Stimulated activated CD4-positive, alpha-beta T cell treated with anti-CD3 and anti-CD28 coated beads, Interleukin-1b, Interleukin-23, amount 100 ng/mL, for 4 hours (primary cell): Measurements from ENCODE around the gene CEP192.
"Not testable (repeated sequence)": the region's sequence is repeated elsewhere in the genome, so short reads cannot be mapped to it uniquely, and the experiment has no call there.

Experiments used
- DNase-seq, 2 donors: peaks; one replicate each; pipeline ENCODE4 v3.0.0-alpha.2; 2020; ENCODE audit warnings: low read depth in 2 of 2

CEP192 gene

DNA sequence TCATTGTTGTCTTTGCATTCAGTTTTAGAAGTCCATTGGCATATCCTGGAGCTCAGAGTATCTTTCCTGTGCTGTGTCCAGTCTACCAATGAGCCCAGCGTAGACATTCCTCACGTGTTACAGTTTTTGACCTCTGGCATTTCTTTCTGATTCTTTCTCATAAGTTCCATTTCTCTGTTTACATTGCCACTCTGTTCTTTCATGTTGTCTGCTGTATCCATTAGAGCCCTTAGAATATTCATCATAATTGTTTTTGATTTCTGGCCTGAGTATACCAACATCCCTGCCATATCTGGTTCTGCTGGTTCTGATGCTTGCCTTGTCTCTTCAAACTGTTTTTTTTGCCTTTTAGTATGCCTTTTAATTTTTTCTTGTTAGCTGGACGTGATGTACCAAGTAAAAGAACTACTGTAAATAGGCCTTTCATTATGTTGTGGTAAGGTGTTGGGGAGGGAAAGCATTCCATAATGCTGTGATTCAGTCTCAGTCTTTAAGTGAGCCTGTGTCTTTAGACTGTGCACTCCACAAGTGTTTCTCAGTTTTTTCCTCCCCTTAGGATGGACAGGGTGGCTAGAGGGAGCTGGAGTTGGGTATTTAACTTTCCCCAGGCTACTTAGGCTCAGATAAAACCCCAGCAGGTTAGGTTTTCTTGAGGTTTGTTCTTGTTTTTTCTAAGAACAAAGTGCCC, 35.6 kb downstream of the CEP192 start:
- no peak for DNase-seq

- no peak for DNase-seq
These were observed 37.7 kb downstream of the CEP192 start for GRCh38 chr18:13028869-13029268.

- no peak for DNase-seq
These were observed 41.0 kb downstream of the CEP192 start for GRCh38 chr18:13032173-13032572.

GRCh38 chr18:13035249-13035914, 44.2 kb downstream of the CEP192 start:
- no peak for DNase-seq

GRCh38 chr18:13036622-13037320, 45.6 kb downstream of the CEP192 start:
- no peak for DNase-seq

DNA sequence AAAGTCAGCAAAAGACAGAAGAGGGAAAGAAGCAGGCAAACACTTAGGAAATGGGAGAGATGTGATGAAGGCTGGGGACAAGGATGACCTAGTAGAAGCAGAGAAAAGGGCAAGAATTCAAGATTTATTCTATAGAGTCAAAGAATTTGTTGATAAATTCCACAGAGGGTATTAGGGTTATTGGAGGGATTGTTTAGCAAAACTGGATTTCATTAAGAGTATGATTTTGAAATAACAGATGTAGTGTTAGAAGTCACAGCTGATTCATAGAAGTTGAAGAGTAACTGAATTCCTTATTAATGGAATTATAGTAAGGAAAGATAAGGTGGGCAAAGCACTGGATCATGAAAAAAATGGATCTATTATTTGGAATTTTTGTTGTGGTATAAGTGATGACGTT, 48.6 kb downstream of the CEP192 start:
- no peak for DNase-seq

GRCh38 chr18:13043066-13043465, 51.9 kb downstream of the CEP192 start:
- no peak for DNase-seq

DNA sequence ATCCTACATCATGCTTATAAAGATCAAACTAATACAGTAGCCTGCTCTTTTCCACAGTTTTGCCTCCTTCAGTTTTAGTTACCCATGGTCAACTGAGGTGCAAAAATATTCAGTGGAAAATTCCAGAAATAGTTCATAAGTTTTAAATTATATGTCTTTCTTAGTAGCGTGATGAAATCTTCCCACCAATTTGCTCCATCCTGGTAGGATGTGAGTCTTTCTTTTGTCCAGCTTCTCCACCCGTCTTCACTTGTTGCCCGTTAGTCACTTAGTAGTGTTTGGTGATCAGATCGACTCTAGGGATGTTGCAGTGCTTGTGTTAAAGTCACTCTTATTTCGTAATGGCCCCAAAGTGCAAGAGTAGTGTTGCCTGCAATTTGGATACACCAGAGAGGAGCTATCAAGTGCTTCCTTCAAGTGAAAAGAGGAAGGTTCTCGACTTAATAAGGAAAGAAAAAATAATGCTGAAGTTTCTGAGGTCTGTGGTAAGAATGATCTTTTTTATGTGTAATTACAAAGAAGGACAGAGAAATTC, 57.0 kb downstream of the CEP192 start:
- DNase-seq = no peak

- DNase-seq = no peak
These were observed 60.0 kb downstream of the CEP192 start for GRCh38 chr18:13051159-13051558.

DNA sequence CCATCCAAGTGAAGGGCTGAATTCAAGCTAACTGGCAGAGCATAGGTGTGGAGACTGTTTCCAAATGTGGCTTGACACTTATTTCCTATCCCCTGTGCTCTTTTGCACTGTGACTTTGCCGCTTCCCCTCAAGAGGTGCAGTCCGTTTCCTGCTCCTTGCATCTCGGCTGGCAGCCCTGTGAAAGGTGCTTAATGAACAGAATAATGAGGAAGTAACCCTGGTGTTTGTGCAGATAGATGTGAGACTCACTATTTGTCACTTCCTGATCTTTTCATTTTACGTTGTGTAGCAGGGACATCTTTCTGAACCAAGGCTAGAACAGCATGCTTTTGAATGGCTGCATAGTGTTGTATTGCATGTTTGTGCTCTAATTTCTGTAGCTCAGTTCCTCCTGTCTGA, 60.8 kb downstream of the CEP192 start:
- DNase-seq = no peak

- DNase-seq = no peak
These were observed 63.2 kb downstream of the CEP192 start for GRCh38 chr18:13054336-13054735.

DNA sequence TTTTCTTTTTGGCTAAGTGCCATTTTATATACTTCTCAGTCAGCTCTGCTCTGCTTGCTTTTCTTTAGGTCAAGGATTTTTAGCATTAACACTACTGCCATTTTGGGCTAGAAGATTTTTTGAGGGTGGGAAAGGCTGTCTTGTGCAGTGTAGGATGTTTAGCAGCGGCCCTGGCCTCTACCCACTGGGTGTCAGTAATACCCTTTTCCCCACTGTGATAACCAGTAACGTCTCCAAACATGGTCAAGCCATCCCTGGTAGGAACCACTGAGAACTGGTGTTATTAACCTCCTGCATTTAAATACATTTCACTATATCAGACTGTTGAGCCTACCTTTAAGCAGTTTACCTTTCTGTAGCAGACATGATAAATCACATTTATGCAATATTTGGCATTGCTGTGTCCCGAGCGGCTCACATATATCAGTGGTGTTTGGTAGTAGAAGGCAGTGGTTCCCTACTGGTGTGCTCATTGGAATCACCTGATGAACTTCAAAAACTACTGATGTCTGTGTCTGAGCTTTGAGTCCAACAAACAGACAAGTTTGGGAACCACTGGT, 70.5 kb downstream of the CEP192 start:
- no peak for DNase-seq

- DNase-seq = no peak
These were observed 76.0 kb downstream of the CEP192 start for GRCh38 chr18:13067124-13067523.

DNA sequence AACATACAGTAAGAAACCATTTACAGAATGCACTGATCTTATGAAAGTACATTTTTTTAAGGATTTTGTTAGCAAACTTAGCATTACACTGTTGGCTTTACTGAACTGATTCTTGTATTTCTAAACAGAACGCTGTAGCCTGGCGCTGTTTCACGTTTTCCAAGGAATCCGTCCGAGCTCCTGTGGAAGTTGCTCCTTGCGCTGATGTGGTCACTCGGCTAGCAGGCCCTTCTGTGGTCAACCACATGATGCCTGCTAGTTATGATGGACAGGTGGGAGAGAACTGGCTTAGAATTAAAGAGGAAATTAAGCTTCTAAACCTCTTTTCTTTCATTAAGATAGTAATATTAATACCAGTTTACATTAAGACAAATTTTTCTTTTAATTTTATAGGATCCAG, 76.8 kb downstream of the CEP192 start:
- DNase-seq = no peak

DNA sequence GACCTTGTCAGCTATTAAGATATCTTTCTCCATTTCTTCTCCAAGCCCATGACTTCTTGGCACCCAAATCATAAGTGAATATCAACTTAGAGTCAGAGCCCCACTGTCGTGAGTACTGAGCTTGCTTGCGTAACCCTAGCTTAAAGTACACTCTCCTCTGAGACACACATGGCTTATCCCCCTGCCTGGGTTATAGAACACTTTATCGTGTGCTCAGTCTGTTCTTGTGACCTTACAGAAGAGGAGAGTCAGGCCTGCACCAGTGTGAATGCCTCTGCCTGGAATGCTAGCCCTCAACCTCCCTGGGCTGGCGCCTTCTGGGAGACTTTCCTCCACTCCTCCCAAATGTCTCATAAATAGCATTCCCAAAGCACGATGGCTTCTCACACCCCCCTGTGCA, 79.3 kb downstream of the CEP192 start:
- DNase-seq = no peak

GRCh38 chr18:13076886-13077285, 85.7 kb downstream of the CEP192 start:
- DNase-seq = no peak

GRCh38 chr18:13077473-13077872, 86.3 kb downstream of the CEP192 start:
- no peak for DNase-seq

DNA sequence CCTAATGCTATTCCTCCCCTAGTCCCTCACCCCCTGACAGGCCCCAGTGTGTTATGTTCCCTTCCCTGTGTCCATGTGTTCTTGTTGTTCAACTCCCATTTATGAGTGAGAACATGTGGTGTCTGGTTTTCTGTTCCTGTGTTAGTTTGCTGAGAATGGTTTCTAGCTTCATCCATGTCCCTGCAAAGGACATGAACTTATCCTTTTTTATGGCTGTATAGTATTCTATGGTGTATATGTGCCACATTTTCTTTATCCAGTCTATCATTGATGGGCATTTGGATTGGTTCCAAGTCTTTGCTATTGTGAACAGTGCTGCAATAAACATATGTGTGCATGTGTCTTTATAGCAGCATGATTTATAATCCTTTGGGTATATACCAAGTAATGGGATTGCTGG, 86.9 kb downstream of the CEP192 start:
- DNase-seq = not testable (repeated sequence)

- no peak for DNase-seq
These were observed 95.7 kb downstream of the CEP192 start for GRCh38 chr18:13086906-13087305.

DNA sequence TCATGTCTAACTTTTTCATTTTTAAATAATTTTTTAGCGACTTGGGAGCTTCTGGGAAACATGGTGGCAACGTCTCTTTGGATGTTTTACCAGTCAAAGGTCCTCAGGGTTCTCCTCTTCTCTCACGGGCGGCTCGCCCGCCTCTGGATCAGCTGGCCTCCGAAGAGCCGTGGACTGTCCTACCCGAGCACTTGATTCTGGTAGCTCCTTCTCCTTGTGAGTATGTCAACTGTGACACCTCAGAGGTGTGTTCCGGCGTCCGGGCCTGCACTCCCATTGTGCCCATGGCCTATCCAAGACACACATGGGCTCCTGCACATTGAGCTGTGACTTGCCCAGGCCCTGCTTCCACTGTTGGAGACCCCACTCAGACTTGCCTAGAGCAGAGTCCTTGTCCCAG, 104.3 kb downstream of the CEP192 start:
- DNase-seq = no peak

- DNase-seq = no peak
These were observed 105.1 kb downstream of the CEP192 start for GRCh38 chr18:13096232-13096631.

DNA sequence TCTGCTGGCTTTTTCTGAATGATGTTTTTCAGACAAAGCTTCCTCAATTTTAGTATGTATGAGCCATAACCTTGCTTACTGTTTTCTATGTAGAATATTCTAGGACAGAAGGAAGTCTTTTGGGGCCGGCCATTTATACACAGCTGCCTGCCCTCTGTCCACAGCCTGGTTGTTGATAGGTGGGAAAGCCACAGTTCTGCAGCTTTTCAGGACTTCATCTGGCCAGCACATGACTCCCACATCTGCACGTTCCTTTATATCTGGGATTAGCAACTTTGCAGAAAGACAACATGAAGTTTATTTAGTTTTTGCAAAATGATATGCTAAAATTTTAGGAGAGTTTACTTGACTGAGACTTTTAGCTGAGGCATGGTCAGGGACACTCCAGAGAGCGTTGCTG, 105.6 kb downstream of the CEP192 start:
- DNase-seq = no peak
